ENCODE results near the gene CADM1.

CADM1 gene

GRCh38 chr11:115462757-115463156 lies 41.5 kb downstream of the CADM1 start:
- Mint-ChIP-seq H3K9me3 (no peaks in the 10 kb centered on the region), H3K36me3 (ENCODE audit: low read depth) (no peaks in the 10 kb centered on the region), H3K27me3 (ENCODE audit: low read depth) (no peaks in the 10 kb centered on the region), H3K27ac (peak overlapping the region in 2 of 3 experiments; percentile 29 to 75), H3K4me1 (peaks cover 21% of the 10 kb centered on the region), H3K4me3 (no peak overlapping the region)
- TF ChIP-seq CTCF (IDR thresholded peaks at IDR 0.05; ENCODE audit: unreplicated experiment in 3 of 3), result no peak

- H3K27ac Mint-ChIP-seq, result peak overlapping the region; percentile 17 to 75 (median 29)
- peak overlapping the region in 2 of 3 experiments; percentile 14 to 54 for H3K4me3 Mint-ChIP-seq
- H3K4me1 Mint-ChIP-seq, result peaks cover 21% of the 10 kb centered on the region
- TF ChIP-seq CTCF (IDR thresholded peaks at IDR 0.05; ENCODE audit: unreplicated experiment in 3 of 3), result peak in 2 of 3 experiments; percentile 10 to 18
- no peaks in the 10 kb centered on the region for H3K36me3 Mint-ChIP-seq (ENCODE audit: low read depth)
- no peaks in the 10 kb centered on the region for H3K27me3 Mint-ChIP-seq (ENCODE audit: low read depth)
- H3K9me3 Mint-ChIP-seq, result no peaks in the 10 kb centered on the region
Observed at GRCh38 chr11:115462004-115462541, 42.1 kb downstream of the CADM1 start.

- Mint-ChIP-seq H3K27ac (peak overlapping the region in 1 of 3 experiments; percentile 12), H3K27me3 (ENCODE audit: low read depth) (no peaks in the 10 kb centered on the region), H3K4me3 (no peak overlapping the region), H3K9me3 (no peaks in the 10 kb centered on the region), H3K4me1 (peaks cover 21% of the 10 kb centered on the region), H3K36me3 (ENCODE audit: low read depth) (no peaks in the 10 kb centered on the region)
- TF ChIP-seq CTCF (IDR thresholded peaks at IDR 0.05; ENCODE audit: unreplicated experiment in 3 of 3), result no peak
Observed at GRCh38 chr11:115460512-115460911, 43.7 kb downstream of the CADM1 start.

GRCh38 chr11:115459563-115459962 lies 44.7 kb downstream of the CADM1 start:
- Mint-ChIP-seq H3K27me3 (ENCODE audit: low read depth) (no peaks in the 10 kb centered on the region), H3K4me3 (no peak overlapping the region), H3K4me1 (peaks cover 21% of the 10 kb centered on the region), H3K27ac (peak overlapping the region in 1 of 3 experiments; percentile 17), H3K9me3 (no peaks in the 10 kb centered on the region), H3K36me3 (ENCODE audit: low read depth) (no peaks in the 10 kb centered on the region)
- TF ChIP-seq CTCF (IDR thresholded peaks at IDR 0.05; ENCODE audit: unreplicated experiment in 3 of 3), result no peak

- H3K9me3 Mint-ChIP-seq, result no peaks in the 10 kb centered on the region
- H3K27me3 Mint-ChIP-seq (ENCODE audit: low read depth), result no peaks in the 10 kb centered on the region
- H3K4me3 Mint-ChIP-seq, result no peak overlapping the region
- H3K27ac Mint-ChIP-seq, result no peak overlapping the region
- H3K36me3 Mint-ChIP-seq (ENCODE audit: low read depth), result no peaks in the 10 kb centered on the region
- TF ChIP-seq CTCF (IDR thresholded peaks at IDR 0.05; ENCODE audit: unreplicated experiment in 3 of 3), result no peak
- H3K4me1 Mint-ChIP-seq, result peaks cover 21% of the 10 kb centered on the region
Observed at GRCh38 chr11:115458877-115459276, 45.3 kb downstream of the CADM1 start.

GRCh38 chr11:115456019-115456418 lies 48.2 kb downstream of the CADM1 start:
- no peak for TF ChIP-seq CTCF (IDR thresholded peaks at IDR 0.05; ENCODE audit: unreplicated experiment in 3 of 3)
- Mint-ChIP-seq H3K27me3 (ENCODE audit: low read depth) (peaks cover 3% of the 10 kb centered on the region), H3K27ac (no peak overlapping the region), H3K9me3 (no peaks in the 10 kb centered on the region), H3K4me3 (no peak overlapping the region), H3K36me3 (ENCODE audit: low read depth) (no peaks in the 10 kb centered on the region), H3K4me1 (peaks cover 25% of the 10 kb centered on the region)

All from nephron (organoid).